Neural progenitor cell (in vitro differentiated cells): Measurements from ENCODE around the gene MARCHF3. TPM values are rescaled to one million over a fixed set of nuclear protein-coding genes. Genes with fewer than 3 reads are reported as not detected.

Experiments
- DNase-seq: peaks from one replicate; pipeline ENCODE4 v3.0.0-alpha.2; 2016; ENCODE audit warnings: low spot score
- H2AFZ ChIP-seq: fragments of 200-600 bp; sonication (generic); replicated peaks from 2 replicates; pipeline ENCODE4 v1.6.1; 2016; ENCODE audit warnings: antibody characterized with exemption
- H3F3A ChIP-seq: fragments of 200-600 bp; sonication (generic); 2 replicates; pipeline ENCODE4 v1.6.1; 2016; ENCODE audit warnings: antibody characterized with exemption, low read depth
- H3K27ac ChIP-seq: fragments of 200-600 bp; sonication (generic); 2 replicates; pipeline ENCODE4 v1.5.1; 2016; ENCODE audit warnings: mild to moderate bottlenecking
- H3K27me3 ChIP-seq: fragments of 200-600 bp; sonication (generic); 2 replicates; pipeline ENCODE4 v1.6.1; 2016; ENCODE audit warnings: mild to moderate bottlenecking, moderate library complexity
- H3K36me3 ChIP-seq: fragments of 200-600 bp; sonication (generic); 2 replicates; pipeline ENCODE4 v1.5.1; 2016
- H3K4me1 ChIP-seq: fragments of 200-600 bp; sonication (generic); 2 replicates; pipeline ENCODE4 v1.6.1; 2016; ENCODE audit warnings: mixed run types
- H3K4me2 ChIP-seq: fragments of 200-600 bp; sonication (generic); 2 replicates; pipeline ENCODE4 v1.6.1; 2016
- H3K4me3 ChIP-seq: fragments of 200-600 bp; sonication (generic); 2 replicates; pipeline ENCODE4 v1.5.1; 2016
- H3K79me2 ChIP-seq: fragments of 200-600 bp; sonication (generic); 2 replicates; pipeline ENCODE4 v1.6.1; 2016; ENCODE audit warnings: low read depth
- H3K9ac ChIP-seq: fragments of 200-600 bp; sonication (generic); 2 replicates; pipeline ENCODE4 v1.6.1; 2016
- H3K9me3 ChIP-seq: fragments of 200-600 bp; sonication (generic); 2 replicates; pipeline ENCODE4 v1.5.1; 2016; ENCODE audit warnings: low read depth
- H4K20me1 ChIP-seq: fragments of 200-600 bp; sonication (generic); 2 replicates; pipeline ENCODE4 v1.6.1; 2016; ENCODE audit warnings: low read depth
- H3K27ac Mint-ChIP-seq: 3 replicates; pipeline ENCODE4 v1.8.0; 2021; ENCODE audit warnings: mixed read lengths
- H3K27me3 Mint-ChIP-seq: 2 replicates; pipeline ENCODE4 v1.8.0; 2022; ENCODE audit warnings: low read depth, mild to moderate bottlenecking, inconsistent platforms, moderate library complexity, mixed read lengths; ENCODE audit not compliant: insufficient read depth
- H3K36me3 Mint-ChIP-seq: 3 replicates; pipeline ENCODE4 v1.8.0; 2021; ENCODE audit warnings: mixed read lengths
- H3K4me1 Mint-ChIP-seq: 3 replicates; pipeline ENCODE4 v1.8.0; 2021; ENCODE audit warnings: mixed read lengths
- H3K4me3 Mint-ChIP-seq: 3 replicates; pipeline ENCODE4 v1.8.0; 2021; ENCODE audit warnings: mild to moderate bottlenecking, moderate library complexity, mixed read lengths
- H3K9me3 Mint-ChIP-seq: 3 replicates; pipeline ENCODE4 v1.8.0; 2020; ENCODE audit warnings: mixed read lengths
- CTCF ChIP-seq: fragments of 200-600 bp; sonication (generic); IDR thresholded peaks from 2 replicates; pipeline ENCODE4 v1.5.1; 2017; ENCODE audit warnings: antibody characterized with exemption, mild to moderate bottlenecking
- EZH2 ChIP-seq: fragments of 200-600 bp; sonication (generic); IDR thresholded peaks from 2 replicates; pipeline ENCODE4 v1.6.1; 2017; ENCODE audit warnings: antibody characterized with exemption, mild to moderate bottlenecking, moderate library complexity
- EZH2phosphoT487 ChIP-seq: fragments of 200-600 bp; sonication (generic); IDR thresholded peaks from 2 replicates; pipeline ENCODE4 v1.6.1; 2017; ENCODE audit warnings: antibody characterized with exemption
- total RNA-seq: library from RNA; depleted of rRNA; stranded (reverse); fragments of >200 nt; gene quantifications from 2 replicates; pipeline ENCODE4 v1.2.3, GENCODE V29; 2015; ENCODE audit warnings: low replicate concordance

The MARCHF3 gene
- total RNA-seq, 1 donor from 2014 or later, result 6.1 TPM

DNA sequence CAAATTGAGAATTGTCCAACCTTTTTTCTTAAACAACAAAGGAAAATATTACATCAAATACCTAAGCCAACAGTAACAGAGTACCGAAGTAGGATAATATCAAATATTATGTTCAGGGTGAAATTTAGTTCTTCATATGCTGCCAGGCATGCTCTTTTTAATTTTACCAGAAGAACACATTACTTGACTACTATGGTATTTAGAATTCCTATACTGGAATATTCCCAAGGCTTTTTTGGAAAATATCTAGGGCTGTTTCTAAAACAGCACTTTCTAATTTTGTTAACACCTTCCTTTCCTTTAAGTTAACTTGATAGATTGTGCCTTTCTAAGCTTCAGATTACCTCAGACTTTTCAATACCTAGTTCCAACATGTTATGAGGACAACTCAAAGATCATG lies 48.7 kb downstream of the MARCHF3 start:
- TF ChIP-seq CTCF (no peak), EZH2 (no peak), EZH2phosphoT487 (no peak)
- Mint-ChIP-seq H3K4me3 (no peak overlapping the region), H3K9me3 (no peaks in the 10 kb centered on the region), H3K27ac (no peak overlapping the region), H3K4me1 (no peaks in the 10 kb centered on the region), H3K36me3 (no peaks in the 10 kb centered on the region), H3K27me3 (peaks cover 3% of the 10 kb centered on the region)
- H3K9me3 ChIP-seq, result no peaks in the 10 kb centered on the region
- H2AFZ ChIP-seq, result no peak overlapping the region
- no peak overlapping the region for H3K4me2 ChIP-seq
- no peaks in the 10 kb centered on the region for H3K36me3 ChIP-seq
- no peaks in the 10 kb centered on the region for H3K79me2 ChIP-seq
- H3K4me3 ChIP-seq, result no peak overlapping the region
- DNase-seq, result no peak
- no peaks in the 10 kb centered on the region for H3K27me3 ChIP-seq
- H3K27ac ChIP-seq, result no peak overlapping the region
- H3K9ac ChIP-seq, result no peak overlapping the region
- H3K4me1 ChIP-seq, result no peaks in the 10 kb centered on the region
- H4K20me1 ChIP-seq, result no peaks in the 10 kb centered on the region
- H3F3A ChIP-seq, result no peaks in the 10 kb centered on the region

GRCh38 chr5:126981222-126981621 lies 49.1 kb downstream of the MARCHF3 start:
- Histone ChIP-seq H3K9ac (no peak overlapping the region), H3K79me2 (no peaks in the 10 kb centered on the region), H2AFZ (no peak overlapping the region), H3F3A (no peaks in the 10 kb centered on the region), H3K4me3 (no peak overlapping the region), H3K9me3 (no peaks in the 10 kb centered on the region), H3K27me3 (no peaks in the 10 kb centered on the region), H3K27ac (no peak overlapping the region), H4K20me1 (no peaks in the 10 kb centered on the region), H3K36me3 (no peaks in the 10 kb centered on the region), H3K4me2 (no peak overlapping the region), H3K4me1 (peaks cover 2% of the 10 kb centered on the region)
- no peak overlapping the region for H3K4me3 Mint-ChIP-seq
- peaks cover 5% of the 10 kb centered on the region for H3K27me3 Mint-ChIP-seq
- H3K4me1 Mint-ChIP-seq, result peaks cover 5% of the 10 kb centered on the region
- no peak for TF ChIP-seq EZH2phosphoT487
- no peak for DNase-seq
- H3K27ac Mint-ChIP-seq, result no peak overlapping the region
- H3K36me3 Mint-ChIP-seq, result no peaks in the 10 kb centered on the region
- no peaks in the 10 kb centered on the region for H3K9me3 Mint-ChIP-seq

DNA sequence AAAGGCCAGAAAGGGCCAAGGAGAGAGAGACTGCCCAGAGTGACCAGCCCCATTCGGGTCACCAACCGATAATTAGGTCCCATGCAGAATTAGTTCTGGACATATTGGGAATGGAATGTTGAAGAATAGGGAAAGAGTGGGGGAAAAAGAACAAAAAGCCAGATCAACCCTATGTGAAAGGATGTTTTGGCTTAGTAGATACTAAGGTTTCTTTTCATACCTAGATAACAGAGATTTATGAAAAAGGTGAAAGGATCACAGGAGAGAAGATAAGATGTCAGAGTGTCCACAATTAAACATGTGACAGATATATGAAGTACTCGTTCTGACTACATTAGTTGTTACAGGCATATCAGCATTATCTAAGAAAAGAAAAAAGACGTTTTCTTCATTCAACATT lies 52.1 kb downstream of the MARCHF3 start:
- TF ChIP-seq EZH2 (no peak), CTCF (no peak), EZH2phosphoT487 (no peak)
- H3K36me3 Mint-ChIP-seq, result no peaks in the 10 kb centered on the region
- no peaks in the 10 kb centered on the region for H3K79me2 ChIP-seq
- H3K9me3 ChIP-seq, result no peaks in the 10 kb centered on the region
- no peaks in the 10 kb centered on the region for H3K27me3 ChIP-seq
- H3K4me3 ChIP-seq, result no peak overlapping the region
- H3K9ac ChIP-seq, result no peak overlapping the region
- no peak overlapping the region for H2AFZ ChIP-seq
- no peak overlapping the region for H3K27ac Mint-ChIP-seq
- no peak overlapping the region for H3K27ac ChIP-seq
- no peaks in the 10 kb centered on the region for H3K9me3 Mint-ChIP-seq
- H3K36me3 ChIP-seq, result no peaks in the 10 kb centered on the region
- H4K20me1 ChIP-seq, result no peaks in the 10 kb centered on the region
- no peaks in the 10 kb centered on the region for H3F3A ChIP-seq
- H3K4me1 ChIP-seq, result peaks cover 10% of the 10 kb centered on the region
- H3K4me1 Mint-ChIP-seq, result peaks cover 11% of the 10 kb centered on the region
- H3K4me2 ChIP-seq, result no peak overlapping the region
- DNase-seq, result no peak
- H3K4me3 Mint-ChIP-seq, result no peak overlapping the region
- peaks cover 4% of the 10 kb centered on the region for H3K27me3 Mint-ChIP-seq

DNA sequence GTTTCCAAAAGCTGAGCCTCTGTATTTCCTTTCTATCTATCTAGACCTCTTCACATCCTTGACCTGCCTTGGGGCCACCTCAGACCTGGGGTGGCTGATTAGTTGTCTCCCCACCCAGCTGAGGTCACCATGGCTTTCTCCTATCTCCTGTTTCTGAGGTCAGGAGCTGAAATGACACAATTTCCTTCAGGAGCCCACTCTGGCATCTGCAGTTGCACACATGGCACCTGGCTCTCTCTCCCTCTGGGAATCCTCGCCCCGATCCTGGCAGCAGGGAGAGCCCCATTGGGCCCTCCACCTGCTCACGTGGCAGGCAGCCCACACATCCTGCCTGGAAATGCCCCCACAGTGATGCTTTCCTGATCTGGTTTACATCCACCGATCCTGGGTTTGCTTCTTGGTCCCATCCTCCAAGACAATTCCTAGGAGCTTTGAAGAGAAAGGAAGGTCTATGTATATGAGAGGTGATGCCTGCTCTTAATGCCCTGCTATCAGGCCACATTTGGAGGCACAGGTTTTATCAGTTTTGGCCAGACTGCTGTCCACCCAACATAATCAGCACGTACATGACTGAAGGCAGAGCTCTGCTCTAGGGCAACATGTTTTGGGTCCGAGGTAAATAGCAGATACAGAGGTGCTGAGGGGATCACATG lies 53.7 kb downstream of the MARCHF3 start:
- Mint-ChIP-seq H3K27ac (no peak overlapping the region), H3K4me1 (peaks cover 11% of the 10 kb centered on the region), H3K36me3 (no peaks in the 10 kb centered on the region), H3K9me3 (no peaks in the 10 kb centered on the region), H3K27me3 (peaks cover 2% of the 10 kb centered on the region), H3K4me3 (no peak overlapping the region)
- no peaks in the 10 kb centered on the region for H3K36me3 ChIP-seq
- H3K4me2 ChIP-seq, result no peak overlapping the region
- DNase-seq, result no peak
- H3K27me3 ChIP-seq, result no peaks in the 10 kb centered on the region
- peaks cover 13% of the 10 kb centered on the region for H3K4me1 ChIP-seq
- H2AFZ ChIP-seq, result no peak overlapping the region
- no peaks in the 10 kb centered on the region for H3F3A ChIP-seq
- H3K27ac ChIP-seq, result peak overlapping the region; percentile 2
- no peaks in the 10 kb centered on the region for H3K79me2 ChIP-seq
- no peaks in the 10 kb centered on the region for H4K20me1 ChIP-seq
- H3K9ac ChIP-seq, result no peak overlapping the region
- no peak overlapping the region for H3K4me3 ChIP-seq
- H3K9me3 ChIP-seq, result no peaks in the 10 kb centered on the region
- TF ChIP-seq CTCF (no peak), EZH2 (no peak), EZH2phosphoT487 (no peak)
